ENCODE measurements around the gene FSTL4.

DNA sequence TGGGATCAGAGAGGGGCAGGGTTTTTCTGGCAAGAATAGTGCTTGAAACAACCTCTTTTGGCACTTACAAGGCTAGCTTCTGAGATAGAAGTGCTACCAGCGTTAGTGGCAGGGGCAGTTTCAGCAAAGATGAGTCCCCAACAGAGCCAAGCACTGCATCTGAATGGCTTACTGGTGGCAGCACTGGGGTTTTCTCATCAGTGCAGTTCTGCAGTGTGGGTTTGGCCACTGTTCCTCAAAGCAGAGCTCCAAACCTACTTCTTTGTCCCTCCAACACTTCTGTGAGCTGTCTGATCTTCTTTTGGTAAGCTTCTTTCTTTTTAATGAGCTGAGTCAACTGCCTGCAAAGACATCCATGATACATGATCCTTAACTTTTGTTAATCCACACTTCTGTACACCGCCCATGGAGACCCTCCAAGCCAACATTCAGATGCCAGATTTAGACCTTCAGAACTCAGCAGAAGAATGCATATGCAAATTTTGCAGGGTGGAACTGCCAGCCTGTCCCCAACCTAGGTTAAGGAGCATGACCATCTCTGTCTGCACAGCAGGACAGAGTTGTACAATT lies 29.9 kb upstream of the FSTL4 start:
- TF ChIP-seq CTCF (IDR thresholded peaks at IDR 0.05) (no peak), POLR2A (IDR thresholded peaks at IDR 0.05; ENCODE audit: low read depth) (no peak)
